Measurements from ENCODE around the gene RNF38. TPM values are rescaled to one million over a fixed set of nuclear protein-coding genes. Genes with fewer than 3 reads are reported as not detected.
"Not testable (repeated sequence)": the region's sequence is repeated elsewhere in the genome, so short reads cannot be mapped to it uniquely, and the experiment has no call there.

RNF38 gene
- total RNA-seq, 3 donors from 2014 or later = 30.8 to 45.8 (median 36.0) TPM

DNA sequence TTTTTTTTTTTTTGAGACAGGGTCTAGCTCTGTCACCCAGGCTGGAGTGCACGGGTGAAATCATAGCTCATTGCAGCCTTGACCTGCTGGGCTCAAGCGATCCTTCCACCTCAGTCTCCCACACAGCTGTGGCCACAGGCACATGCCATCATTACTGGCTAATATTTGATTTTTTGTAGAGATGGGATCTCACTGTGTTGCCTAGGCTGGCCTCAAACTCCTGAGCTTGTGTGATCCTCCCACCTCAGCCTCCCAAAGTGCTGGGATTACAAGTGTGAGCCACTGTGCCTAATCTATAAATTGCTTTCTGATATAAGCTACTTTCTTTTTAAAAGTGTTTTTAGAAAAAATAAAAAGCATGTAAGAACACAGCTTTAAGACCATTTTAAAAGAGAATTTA lies 85.3 kb downstream of the RNF38 start:
- TF ChIP-seq, protein P1, sequence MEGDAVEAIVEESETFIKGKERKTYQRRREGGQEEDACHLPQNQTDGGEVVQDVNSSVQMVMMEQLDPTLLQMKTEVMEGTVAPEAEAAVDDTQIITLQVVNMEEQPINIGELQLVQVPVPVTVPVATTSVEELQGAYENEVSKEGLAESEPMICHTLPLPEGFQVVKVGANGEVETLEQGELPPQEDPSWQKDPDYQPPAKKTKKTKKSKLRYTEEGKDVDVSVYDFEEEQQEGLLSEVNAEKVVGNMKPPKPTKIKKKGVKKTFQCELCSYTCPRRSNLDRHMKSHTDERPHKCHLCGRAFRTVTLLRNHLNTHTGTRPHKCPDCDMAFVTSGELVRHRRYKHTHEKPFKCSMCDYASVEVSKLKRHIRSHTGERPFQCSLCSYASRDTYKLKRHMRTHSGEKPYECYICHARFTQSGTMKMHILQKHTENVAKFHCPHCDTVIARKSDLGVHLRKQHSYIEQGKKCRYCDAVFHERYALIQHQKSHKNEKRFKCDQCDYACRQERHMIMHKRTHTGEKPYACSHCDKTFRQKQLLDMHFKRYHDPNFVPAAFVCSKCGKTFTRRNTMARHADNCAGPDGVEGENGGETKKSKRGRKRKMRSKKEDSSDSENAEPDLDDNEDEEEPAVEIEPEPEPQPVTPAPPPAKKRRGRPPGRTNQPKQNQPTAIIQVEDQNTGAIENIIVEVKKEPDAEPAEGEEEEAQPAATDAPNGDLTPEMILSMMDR (IDR thresholded peaks at IDR 0.05) = no peak
- TF ChIP-seq POLR2A (IDR thresholded peaks at IDR 0.05) = no peak
- no peak for TF ChIP-seq POLR2AphosphoS5 (IDR thresholded peaks at IDR 0.05)
- no peak overlapping the region for H3K4me3 ChIP-seq
- H3K36me3 ChIP-seq = no peaks in the 10 kb centered on the region
- H3K4me1 ChIP-seq = peaks cover 0 to 5% of the 10 kb centered on the region in 2 donors
- H3K9me3 ChIP-seq = no peaks in the 10 kb centered on the region
- no peak overlapping the region for H3K27ac ChIP-seq
- DNase-seq (ENCODE audit: low spot score in 2 of 2) = no peak
- no peaks in the 10 kb centered on the region for H3K27me3 ChIP-seq
- intact Hi-C loops (cut with DNase I; ENCODE audit: low total_unique reads) = loop anchor here (10.0 kb wide), 1 partner anchor 1040 kb away; no protein-coding TSS in a partner anchor

DNA sequence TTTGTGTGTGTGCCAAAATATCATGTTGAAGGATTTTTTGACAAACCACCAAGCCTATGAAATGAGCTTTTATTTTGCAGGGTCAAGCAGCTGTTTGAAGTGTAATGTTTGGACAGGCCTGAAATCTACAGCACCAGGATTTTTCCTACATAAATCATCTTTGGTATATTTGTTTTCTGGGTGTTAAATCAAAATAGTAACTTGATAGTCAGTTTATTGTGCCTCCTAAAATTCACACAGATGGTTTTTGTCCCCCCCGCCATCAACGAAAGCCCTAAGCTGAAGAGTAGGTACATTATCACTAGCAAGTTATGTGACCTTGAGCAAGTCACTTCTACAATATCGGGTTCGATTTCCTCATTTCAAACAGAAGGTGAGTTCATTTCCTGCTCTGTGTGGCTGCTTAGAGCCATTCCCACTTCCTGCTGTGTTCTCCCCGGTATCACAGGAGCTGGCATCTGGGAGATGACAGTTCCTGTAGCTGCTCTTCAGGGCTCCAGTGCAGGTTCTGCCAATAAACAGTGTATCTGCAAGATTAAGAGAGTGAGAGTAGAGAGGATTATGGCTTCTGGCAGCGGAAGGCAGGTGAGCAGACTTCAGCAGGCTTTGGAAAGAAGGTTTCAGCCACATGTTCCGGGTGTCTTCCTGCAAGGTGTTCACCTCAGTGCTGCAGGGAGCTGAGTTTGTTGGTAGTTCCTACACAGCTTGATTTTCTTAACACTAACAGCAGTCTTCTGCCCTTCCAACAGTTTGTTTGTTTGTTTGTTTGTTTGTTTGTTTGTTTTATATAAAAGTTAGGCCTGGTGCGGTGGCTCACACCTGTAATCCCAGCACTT lies 93.4 kb downstream of the RNF38 start:
- TF ChIP-seq, protein P1 (IDR thresholded peaks at IDR 0.05) = no peak
- no peak for TF ChIP-seq POLR2A (IDR thresholded peaks at IDR 0.05)
- no peak for TF ChIP-seq POLR2AphosphoS5 (IDR thresholded peaks at IDR 0.05)
- Histone ChIP-seq H3K27ac (no peak overlapping the region), H3K27me3 (no peaks in the 10 kb centered on the region), H3K4me1 (no peaks in the 10 kb centered on the region), H3K36me3 (no peaks in the 10 kb centered on the region), H3K9me3 (no peaks in the 10 kb centered on the region), H3K4me3 (no peak overlapping the region)
- DNase-seq (ENCODE audit: low spot score in 2 of 2) = no peak
- intact Hi-C loops (cut with DNase I; ENCODE audit: low total_unique reads) = no loop called here

DNA sequence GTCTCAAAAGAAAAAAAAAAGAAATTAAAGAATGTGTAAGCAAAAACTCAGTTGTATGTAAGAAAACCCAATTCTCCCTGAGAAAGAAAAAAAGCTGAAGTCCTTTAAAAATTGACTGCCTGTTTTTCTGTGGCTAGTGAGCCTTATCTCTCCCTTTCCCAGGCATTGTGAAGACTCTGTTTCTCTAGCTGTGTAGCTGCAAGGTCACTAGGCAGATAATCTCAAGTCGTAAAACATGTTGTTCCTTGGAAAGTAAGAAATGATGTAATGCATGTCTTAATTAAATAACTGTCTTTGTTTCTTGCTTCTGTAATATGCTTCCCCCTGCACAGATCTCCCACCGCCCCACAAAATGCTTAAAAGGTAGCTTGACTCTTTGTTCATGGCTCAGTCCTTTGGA lies 95.7 kb downstream of the RNF38 start:
- DNase-seq (ENCODE audit: low spot score in 2 of 2); H3K9me3 ChIP-seq; intact Hi-C loops (cut with DNase I; ENCODE audit: low total_unique reads); H3K4me1 ChIP-seq; H3K27ac ChIP-seq; H3K4me3 ChIP-seq; H3K36me3 ChIP-seq; H3K27me3 ChIP-seq: not testable (repeated sequence)

DNA sequence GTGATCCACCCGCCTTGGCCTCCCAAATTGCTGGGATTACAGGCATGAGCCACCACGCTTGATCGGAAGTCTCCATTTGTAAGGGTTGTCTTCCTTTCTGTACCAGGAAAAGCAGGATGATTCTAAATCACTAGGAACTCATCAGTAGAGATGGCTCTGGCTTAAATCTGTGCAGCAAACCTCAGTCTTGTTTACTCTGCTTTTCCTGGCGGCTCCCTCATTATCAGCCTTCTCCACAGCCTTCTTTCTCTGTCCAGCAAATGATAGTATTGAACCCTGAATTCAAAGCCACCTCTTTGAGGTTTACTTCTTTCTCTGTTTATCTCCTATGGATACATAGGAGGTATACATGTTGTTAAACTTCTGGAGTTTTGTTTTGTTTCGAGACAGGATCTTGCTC lies 98.8 kb downstream of the RNF38 start:
- H3K4me1 ChIP-seq = no peaks in the 10 kb centered on the region
- intact Hi-C loops (cut with DNase I; ENCODE audit: low total_unique reads) = no loop called here
- DNase-seq (ENCODE audit: low spot score in 2 of 2) = no peak
- no peaks in the 10 kb centered on the region for H3K9me3 ChIP-seq
- no peak overlapping the region for H3K27ac ChIP-seq
- no peak for TF ChIP-seq POLR2AphosphoS5 (IDR thresholded peaks at IDR 0.05)
- no peaks in the 10 kb centered on the region for H3K27me3 ChIP-seq
- no peaks in the 10 kb centered on the region for H3K36me3 ChIP-seq
- H3K4me3 ChIP-seq = no peak overlapping the region

DNA sequence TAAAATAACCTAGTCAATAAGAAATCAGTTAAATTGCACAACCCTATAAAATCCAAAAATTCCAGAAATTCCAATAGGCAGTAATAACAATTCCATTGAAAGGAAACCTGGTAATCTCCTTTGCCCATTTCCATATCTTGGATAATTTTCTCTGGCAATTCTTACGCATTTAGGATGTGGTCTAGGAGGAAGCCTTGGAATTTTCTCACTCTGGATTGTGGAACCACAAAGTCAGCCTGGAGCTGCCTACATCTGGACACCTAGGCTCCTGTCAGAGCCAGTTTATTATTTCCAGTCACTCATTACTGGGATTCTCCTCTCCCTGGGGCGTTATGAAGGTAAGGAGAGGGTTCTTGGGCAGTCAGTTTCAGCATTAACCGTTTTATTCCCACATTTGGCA lies 101.5 kb downstream of the RNF38 start:
- peak overlapping the region in 1 of 2 donors; percentile 10 for H3K27ac ChIP-seq
- peak in 1 of 2 donors; percentile 27 for DNase-seq (ENCODE audit: low spot score in 2 of 2)
- intact Hi-C loops (cut with DNase I; ENCODE audit: low total_unique reads) = no loop called here

DNA sequence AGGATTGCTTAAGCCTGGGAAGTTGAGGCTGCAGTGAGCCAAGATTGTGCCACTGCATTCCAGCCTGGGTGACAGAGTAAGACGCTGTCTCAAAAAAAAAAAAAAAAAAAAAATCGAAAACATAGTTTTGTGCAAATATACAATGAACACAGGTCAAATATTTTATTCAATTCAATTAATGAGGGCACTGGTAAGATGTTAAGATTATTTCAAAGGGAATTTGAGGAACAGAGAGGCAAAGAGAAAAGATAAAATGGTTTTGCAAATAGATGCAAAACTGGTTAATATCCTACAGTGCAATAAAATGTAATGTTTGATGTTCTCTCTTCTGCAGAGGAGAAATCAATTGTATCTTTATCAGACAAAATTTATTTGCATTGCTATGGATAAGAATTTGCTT lies 102.3 kb downstream of the RNF38 start:
- intact Hi-C loops (cut with DNase I; ENCODE audit: low total_unique reads) = no loop called here
- no peaks in the 10 kb centered on the region for H3K36me3 ChIP-seq
- no peaks in the 10 kb centered on the region for H3K27me3 ChIP-seq
- H3K4me1 ChIP-seq = no peaks in the 10 kb centered on the region
- no peaks in the 10 kb centered on the region for H3K9me3 ChIP-seq
- TF ChIP-seq POLR2AphosphoS5 (IDR thresholded peaks at IDR 0.05) (no peak), POLR2A (IDR thresholded peaks at IDR 0.05) (no peak)
- TF ChIP-seq, protein P1 (IDR thresholded peaks at IDR 0.05) = no peak
- DNase-seq (ENCODE audit: low spot score in 2 of 2) = no peak
- no peak overlapping the region for H3K27ac ChIP-seq
- H3K4me3 ChIP-seq = no peak overlapping the region

More for the DNA sequence above, 101.5 kb downstream of the RNF38 start:
- Histone ChIP-seq H3K9me3 (no peaks in the 10 kb centered on the region), H3K4me3 (no peak overlapping the region), H3K4me1 (no peaks in the 10 kb centered on the region), H3K36me3 (no peaks in the 10 kb centered on the region), H3K27me3 (no peaks in the 10 kb centered on the region)
- TF ChIP-seq, protein P1 (IDR thresholded peaks at IDR 0.05) = no peak
- TF ChIP-seq POLR2A (IDR thresholded peaks at IDR 0.05) = no peak
- no peak for TF ChIP-seq POLR2AphosphoS5 (IDR thresholded peaks at IDR 0.05)

DNA sequence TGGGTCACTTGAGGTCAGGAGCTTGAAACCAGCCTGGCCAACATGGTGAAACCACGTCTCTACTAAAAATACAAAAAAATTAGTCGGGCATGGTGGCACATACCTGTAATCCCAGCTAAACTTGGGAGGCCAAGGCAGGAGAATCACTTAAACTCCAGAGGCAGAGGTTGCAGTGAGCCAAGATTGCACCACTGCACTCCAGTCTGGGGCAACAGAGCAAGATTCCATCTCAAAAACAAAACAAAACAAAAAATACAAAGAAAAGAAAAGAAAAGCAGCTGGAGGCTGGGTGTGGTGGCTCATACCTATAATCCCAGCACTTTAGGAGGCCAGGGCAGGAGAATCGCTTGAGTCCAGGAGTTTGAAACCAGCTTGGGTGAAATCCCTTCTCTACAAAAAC lies 105.1 kb downstream of the RNF38 start:
- DNase-seq (ENCODE audit: low spot score in 2 of 2); H3K27ac ChIP-seq; H3K36me3 ChIP-seq; H3K9me3 ChIP-seq; H3K4me1 ChIP-seq; H3K27me3 ChIP-seq; H3K4me3 ChIP-seq; intact Hi-C loops (cut with DNase I; ENCODE audit: low total_unique reads): not testable (repeated sequence)
